ENCODE data around the gene NR2F2. TPM values are rescaled to one million over a fixed set of nuclear protein-coding genes. Genes with fewer than 3 reads are reported as not detected.

Gene NR2F2
- total RNA-seq, 6 donors from 2014 or later: 10.8 to 64.7 (median 30.1) TPM

DNA sequence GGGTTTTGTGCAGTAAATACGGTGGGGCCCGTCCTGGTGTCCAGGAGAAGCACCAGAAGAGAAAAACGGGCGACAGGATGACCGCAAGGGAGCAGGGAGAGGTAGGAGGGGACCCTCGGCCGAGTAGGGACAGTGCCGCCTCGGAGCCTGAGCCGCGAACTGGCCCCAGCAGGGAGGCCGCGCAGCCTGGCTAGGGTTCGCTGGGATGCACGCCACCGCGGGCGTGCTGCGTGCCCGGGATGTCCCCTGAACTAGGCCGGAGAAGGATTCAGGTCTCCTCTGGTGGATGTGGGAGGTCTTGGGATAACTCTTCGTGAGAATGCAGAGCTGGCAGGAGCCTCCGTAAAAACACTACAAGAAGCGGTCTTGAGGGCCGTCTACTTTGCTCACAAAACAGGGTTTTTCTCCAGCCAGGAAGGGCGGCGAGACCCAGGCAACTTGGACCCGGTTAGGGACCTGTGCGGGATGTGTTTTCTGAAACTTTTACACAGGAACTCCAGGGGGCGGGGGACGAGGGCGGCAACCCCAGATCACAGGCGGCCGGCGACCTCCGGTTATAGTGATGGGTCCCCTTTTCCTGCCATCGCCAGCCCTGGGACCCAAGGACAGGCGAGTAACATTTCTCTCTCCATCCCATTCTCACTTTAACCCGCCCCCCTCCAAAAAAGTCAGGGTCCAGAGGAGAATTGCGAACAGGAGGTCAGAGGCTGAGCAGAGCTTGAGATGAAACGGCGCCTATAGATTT lies 35.5 kb downstream of the NR2F2 start:
- DNase-seq: peak in 1 of 2 donors; percentile 69
- Histone ChIP-seq H3K36me3 (no peaks in the 10 kb centered on the region), H3K27me3 (peaks cover 0 to 33% (median 17%) of the 10 kb centered on the region in 4 donors), H3K27ac (no peak overlapping the region), H3K4me1 (peaks cover 0 to 30% (median 7%) of the 10 kb centered on the region in 4 donors), H3K9me3 (no peaks in the 10 kb centered on the region), H3K4me3 (no peak overlapping the region)
- 27 to 30% methylated on average over 34 to 36 of the region's 42 CpGs for WGBS, 2 donors
- ATAC-seq (ENCODE audit: low FRiP score in 2 of 2): no peak
- TF ChIP-seq EP300 (IDR thresholded peaks at IDR 0.05) (no peak), POLR2AphosphoS5 (IDR thresholded peaks at IDR 0.05) (no peak), POLR2A (IDR thresholded peaks at IDR 0.05) (no peak)
- TF ChIP-seq, protein P1, sequence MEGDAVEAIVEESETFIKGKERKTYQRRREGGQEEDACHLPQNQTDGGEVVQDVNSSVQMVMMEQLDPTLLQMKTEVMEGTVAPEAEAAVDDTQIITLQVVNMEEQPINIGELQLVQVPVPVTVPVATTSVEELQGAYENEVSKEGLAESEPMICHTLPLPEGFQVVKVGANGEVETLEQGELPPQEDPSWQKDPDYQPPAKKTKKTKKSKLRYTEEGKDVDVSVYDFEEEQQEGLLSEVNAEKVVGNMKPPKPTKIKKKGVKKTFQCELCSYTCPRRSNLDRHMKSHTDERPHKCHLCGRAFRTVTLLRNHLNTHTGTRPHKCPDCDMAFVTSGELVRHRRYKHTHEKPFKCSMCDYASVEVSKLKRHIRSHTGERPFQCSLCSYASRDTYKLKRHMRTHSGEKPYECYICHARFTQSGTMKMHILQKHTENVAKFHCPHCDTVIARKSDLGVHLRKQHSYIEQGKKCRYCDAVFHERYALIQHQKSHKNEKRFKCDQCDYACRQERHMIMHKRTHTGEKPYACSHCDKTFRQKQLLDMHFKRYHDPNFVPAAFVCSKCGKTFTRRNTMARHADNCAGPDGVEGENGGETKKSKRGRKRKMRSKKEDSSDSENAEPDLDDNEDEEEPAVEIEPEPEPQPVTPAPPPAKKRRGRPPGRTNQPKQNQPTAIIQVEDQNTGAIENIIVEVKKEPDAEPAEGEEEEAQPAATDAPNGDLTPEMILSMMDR (IDR thresholded peaks at IDR 0.05): no peak

DNA sequence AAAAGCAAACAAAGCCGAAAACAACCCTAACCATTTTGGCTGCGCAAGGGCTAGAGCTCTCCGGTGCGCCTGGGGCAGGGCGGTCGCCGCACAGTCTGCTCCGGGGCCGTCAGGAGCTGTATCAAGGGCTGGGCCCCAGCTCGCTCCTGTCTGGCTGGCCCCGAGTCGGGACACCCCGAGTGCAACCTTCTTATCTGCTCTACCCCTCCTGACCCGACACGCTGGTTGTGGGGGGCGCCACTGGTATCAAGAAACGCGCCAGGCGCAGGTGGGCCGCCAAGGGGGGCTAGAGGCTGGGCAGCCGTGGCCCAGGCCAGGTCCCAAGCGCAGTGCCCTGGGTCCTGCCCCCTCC lies 36.0 kb downstream of the NR2F2 start:
- no peaks in the 10 kb centered on the region for H3K36me3 ChIP-seq
- WGBS, 2 donors: 29 to 40% methylated on average over 15 to 21 of the region's 22 CpGs
- ATAC-seq (ENCODE audit: low FRiP score in 2 of 2) (no peak), DNase-seq (peak in 1 of 2 donors; percentile 77)
- no peaks in the 10 kb centered on the region for H3K9me3 ChIP-seq
- no peak overlapping the region for H3K4me3 ChIP-seq
- no peak overlapping the region for H3K27ac ChIP-seq
- peaks cover 0 to 32% (median 15%) of the 10 kb centered on the region in 4 donors for H3K27me3 ChIP-seq
- TF ChIP-seq EP300 (IDR thresholded peaks at IDR 0.05): no peak
- no peak for TF ChIP-seq POLR2A (IDR thresholded peaks at IDR 0.05)
- TF ChIP-seq, protein P1 (IDR thresholded peaks at IDR 0.05): no peak
- TF ChIP-seq POLR2AphosphoS5 (IDR thresholded peaks at IDR 0.05): no peak
- H3K4me1 ChIP-seq: peaks cover 0 to 25% (median 7%) of the 10 kb centered on the region in 4 donors

DNA sequence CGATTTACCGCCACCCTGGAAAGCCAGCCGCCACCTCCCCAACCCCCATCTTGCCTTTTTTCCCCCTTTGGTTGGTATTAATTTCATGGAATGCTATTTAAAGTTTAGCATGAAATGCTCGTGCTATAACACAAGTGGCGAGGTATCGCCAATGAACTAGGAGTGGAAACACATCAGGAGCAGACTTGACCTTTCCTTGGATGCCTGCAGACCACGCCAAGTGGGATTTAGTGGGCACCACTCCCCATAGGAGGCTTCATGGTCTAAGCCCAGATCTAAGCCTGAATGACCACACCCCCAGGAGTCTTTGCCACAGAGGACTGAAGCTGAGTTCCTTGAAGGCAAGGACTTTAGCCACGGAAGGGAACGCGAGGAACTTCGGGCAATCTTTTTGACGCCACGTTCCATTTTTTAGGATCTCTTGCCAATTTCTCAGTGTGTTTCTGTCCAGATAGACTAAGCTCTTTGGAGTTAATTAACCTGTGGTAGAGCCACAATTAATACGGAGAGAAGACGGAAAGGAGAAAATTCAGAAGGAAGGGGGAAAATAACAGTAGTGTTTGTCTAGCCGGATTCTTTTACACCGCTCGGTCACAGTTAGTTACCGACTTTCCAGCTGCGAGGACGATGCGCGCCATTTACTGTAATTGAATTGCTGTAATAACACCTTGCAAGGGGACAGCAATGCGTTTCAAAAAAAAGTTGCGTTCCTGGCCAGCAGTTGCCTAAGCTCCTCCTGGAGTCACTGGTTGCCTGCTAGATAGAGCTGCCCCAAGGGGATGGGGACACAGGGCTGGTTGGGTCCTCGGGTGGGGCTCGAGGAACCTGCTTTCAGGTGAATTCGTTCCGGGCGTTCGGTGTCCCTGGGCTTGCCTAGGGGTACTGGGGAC lies 37.1 kb downstream of the NR2F2 start:
- H3K4me1 ChIP-seq: peaks cover 0 to 24% (median 7%) of the 10 kb centered on the region in 4 donors
- no peak for ATAC-seq (ENCODE audit: low FRiP score in 2 of 2)
- H3K36me3 ChIP-seq: no peaks in the 10 kb centered on the region
- H3K27ac ChIP-seq: no peak overlapping the region
- no peaks in the 10 kb centered on the region for H3K9me3 ChIP-seq
- peaks cover 0 to 32% (median 11%) of the 10 kb centered on the region in 4 donors for H3K27me3 ChIP-seq
- H3K4me3 ChIP-seq: peak overlapping the region in 1 of 4 donors; percentile 10
- TF ChIP-seq EP300 (IDR thresholded peaks at IDR 0.05): no peak
- no peak for TF ChIP-seq POLR2AphosphoS5 (IDR thresholded peaks at IDR 0.05)
- TF ChIP-seq, protein P1 (IDR thresholded peaks at IDR 0.05): no peak
- no peak for TF ChIP-seq POLR2A (IDR thresholded peaks at IDR 0.05)
- WGBS, 2 donors: 20 to 29% methylated on average over 30 to 31 of the region's 31 CpGs
- no peak for DNase-seq

DNA sequence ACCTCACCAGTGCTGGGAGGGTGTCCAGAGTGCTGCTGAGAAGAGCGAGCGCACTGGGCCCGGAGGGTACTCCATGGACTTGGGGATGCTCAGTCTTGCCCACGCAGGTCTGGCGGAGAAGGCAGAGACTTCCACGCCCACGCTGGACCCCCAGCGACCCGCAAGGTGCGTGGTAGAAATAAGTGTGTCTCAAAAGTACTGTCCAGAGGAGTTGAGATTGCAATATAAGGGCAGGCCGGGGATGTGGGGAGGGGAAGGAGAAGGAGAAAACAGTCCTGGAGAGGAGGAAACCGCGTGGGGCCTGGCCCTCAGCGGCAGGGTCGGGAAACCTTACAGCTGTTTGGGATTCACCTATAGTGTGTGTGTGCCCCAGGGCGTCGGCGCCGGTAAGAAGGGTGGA lies 38.9 kb downstream of the NR2F2 start:
- Histone ChIP-seq H3K27me3 (peaks cover 0 to 29% (median 10%) of the 10 kb centered on the region in 4 donors), H3K9me3 (no peaks in the 10 kb centered on the region), H3K27ac (no peak overlapping the region), H3K4me3 (no peak overlapping the region), H3K36me3 (no peaks in the 10 kb centered on the region), H3K4me1 (peaks cover 0 to 24% (median 7%) of the 10 kb centered on the region in 4 donors)
- no peak for TF ChIP-seq POLR2A (IDR thresholded peaks at IDR 0.05)
- TF ChIP-seq, protein P1 (IDR thresholded peaks at IDR 0.05): no peak
- TF ChIP-seq POLR2AphosphoS5 (IDR thresholded peaks at IDR 0.05): no peak
- no peak for TF ChIP-seq EP300 (IDR thresholded peaks at IDR 0.05)
- ATAC-seq (ENCODE audit: low FRiP score in 2 of 2): no peak
- 64 to 68% methylated on average over 19 of the region's 19 CpGs for WGBS, 2 donors
- DNase-seq: no peak
